Stimulated activated CD4-positive, alpha-beta T cell treated with anti-CD3 and anti-CD28 coated beads, Interleukin-1b, Interleukin-23, amount 100 ng/mL, for 24 hours (primary cell): ENCODE measurements around the gene SCP2.
"Not testable (repeated sequence)": the region's sequence is repeated elsewhere in the genome, so short reads cannot be mapped to it uniquely, and the experiment has no call there.

Experiments
- DNase-seq, 4 experiments: peaks; one replicate each; pipeline ENCODE4 v3.0.0-alpha.2; 2020; ENCODE audit warnings: low read depth in 4 of 4, low spot score in 1 of 4

SCP2 gene

GRCh38 chr1:52916241-52916975 is 10.7 kb upstream of the SCP2 start:
- DNase-seq: no peak

- no peak for DNase-seq
These were observed 9.9 kb upstream of the SCP2 start for GRCh38 chr1:52917156-52917555.

- DNase-seq: no peak
These were observed 9.5 kb upstream of the SCP2 start for GRCh38 chr1:52917581-52917980.

- no peak for DNase-seq
These were observed 8.9 kb upstream of the SCP2 start for GRCh38 chr1:52918201-52918600.

GRCh38 chr1:52919051-52919722 is 7.9 kb upstream of the SCP2 start:
- no peak for DNase-seq

GRCh38 chr1:52919723-52920483 is 7.2 kb upstream of the SCP2 start:
- no peak for DNase-seq

GRCh38 chr1:52920791-52921291 is 6.2 kb upstream of the SCP2 start:
- DNase-seq: no peak

- no peak for DNase-seq
These were observed 1.5 kb upstream of the SCP2 start for GRCh38 chr1:52925571-52926005.

- DNase-seq: no peak
These were observed 238 bp upstream of the SCP2 start for GRCh38 chr1:52926864-52927211.

- DNase-seq: no peak
These were observed 934 bp downstream of the SCP2 start for GRCh38 chr1:52928015-52928404.

- DNase-seq: no peak
These were observed 1.9 kb downstream of the SCP2 start for GRCh38 chr1:52929019-52929418.

- DNase-seq: no peak
These were observed 10.5 kb downstream of the SCP2 start for GRCh38 chr1:52937433-52938182.

GRCh38 chr1:52938183-52938451 is 11.0 kb downstream of the SCP2 start:
- no peak for DNase-seq

- DNase-seq: no peak
These were observed 16.9 kb downstream of the SCP2 start for GRCh38 chr1:52943876-52944416.

- DNase-seq: no peak
These were observed 17.5 kb downstream of the SCP2 start for GRCh38 chr1:52944566-52944965.

- DNase-seq: no peak
These were observed 20.4 kb downstream of the SCP2 start for GRCh38 chr1:52947490-52947889.

GRCh38 chr1:52949602-52950001 is 22.5 kb downstream of the SCP2 start:
- not testable (repeated sequence) for DNase-seq

GRCh38 chr1:52952112-52952511 is 25.0 kb downstream of the SCP2 start:
- no peak for DNase-seq

GRCh38 chr1:52955129-52955970 is 28.3 kb downstream of the SCP2 start:
- no peak for DNase-seq

GRCh38 chr1:52963101-52963500 is 36.0 kb downstream of the SCP2 start:
- DNase-seq: no peak
